ENCODE data around the gene FYN.
A peak's percentile ranks its signal among the peaks of the same experiment; 100 is the strongest.

FYN gene

GRCh38 chr6:111707773-111708172 is 165.5 kb downstream of the FYN start:
- Histone ChIP-seq H3K36me3 (peaks cover 7% of the 10 kb centered on the region), H3K27me3 (ENCODE audit: insufficient read depth, low read depth, severe bottlenecking) (no peaks in the 10 kb centered on the region), H3K4me3 (ENCODE audit: low read depth, low read length) (no peak overlapping the region), H3K27ac (no peak overlapping the region), H3K9me3 (ENCODE audit: severe bottlenecking) (no peaks in the 10 kb centered on the region)
- TF ChIP-seq CTCF (IDR thresholded peaks at IDR 0.05; ENCODE audit: low read depth, low read length): no peak
- DNase-seq: no peak

GRCh38 chr6:111706841-111707391 is 166.3 kb downstream of the FYN start:
- DNase-seq: peak; percentile 33
- H3K27ac ChIP-seq: no peak overlapping the region
- H3K36me3 ChIP-seq: peaks cover 5% of the 10 kb centered on the region; the same call in 1 of the 2 replicates

GRCh38 chr6:111703723-111704122 is 169.5 kb downstream of the FYN start:
- Histone ChIP-seq H3K27ac (no peak overlapping the region), H3K4me3 (ENCODE audit: low read depth, low read length) (no peak overlapping the region), H3K27me3 (ENCODE audit: insufficient read depth, low read depth, severe bottlenecking) (no peaks in the 10 kb centered on the region), H3K9me3 (ENCODE audit: severe bottlenecking) (no peaks in the 10 kb centered on the region), H3K36me3 (peaks cover 13% of the 10 kb centered on the region; the same call in 1 of the 2 replicates)
- no peak for TF ChIP-seq CTCF (IDR thresholded peaks at IDR 0.05; ENCODE audit: low read depth, low read length)
- no peak for DNase-seq

More at GRCh38 chr6:111706841-111707391, 166.3 kb downstream of the FYN start:
- no peak for TF ChIP-seq CTCF (IDR thresholded peaks at IDR 0.05; ENCODE audit: low read depth, low read length)
- no peak overlapping the region for H3K4me3 ChIP-seq (ENCODE audit: low read depth, low read length)
- no peaks in the 10 kb centered on the region for H3K9me3 ChIP-seq (ENCODE audit: severe bottlenecking)
- no peaks in the 10 kb centered on the region for H3K27me3 ChIP-seq (ENCODE audit: insufficient read depth, low read depth, severe bottlenecking)

DNA sequence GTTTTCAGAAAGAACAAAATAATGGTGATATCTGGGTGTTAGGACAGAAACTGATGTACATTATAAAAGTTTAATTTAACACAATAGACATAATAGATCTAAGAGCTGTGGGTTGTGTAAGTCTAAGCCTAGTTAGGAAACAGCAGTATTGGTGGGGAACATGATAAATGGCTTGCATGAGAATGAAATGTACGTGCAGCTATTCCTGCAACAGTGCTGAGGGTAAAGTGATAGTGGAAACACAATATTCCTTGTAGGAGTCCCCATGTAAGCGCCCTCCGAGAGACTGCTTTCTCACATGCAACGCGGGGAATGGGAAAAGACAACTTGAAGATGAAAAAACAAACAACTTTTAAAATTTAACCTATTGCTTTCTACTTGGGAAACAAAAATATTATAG is 171.0 kb downstream of the FYN start:
- no peaks in the 10 kb centered on the region for H3K27me3 ChIP-seq (ENCODE audit: insufficient read depth, low read depth, severe bottlenecking)
- no peak overlapping the region for H3K4me3 ChIP-seq (ENCODE audit: low read depth, low read length)
- no peak overlapping the region for H3K27ac ChIP-seq
- TF ChIP-seq CTCF (IDR thresholded peaks at IDR 0.05; ENCODE audit: low read depth, low read length): no peak
- no peak for DNase-seq
- H3K9me3 ChIP-seq (ENCODE audit: severe bottlenecking): no peaks in the 10 kb centered on the region
- H3K36me3 ChIP-seq: peaks cover 15% of the 10 kb centered on the region; the same call in 1 of the 2 replicates

DNA sequence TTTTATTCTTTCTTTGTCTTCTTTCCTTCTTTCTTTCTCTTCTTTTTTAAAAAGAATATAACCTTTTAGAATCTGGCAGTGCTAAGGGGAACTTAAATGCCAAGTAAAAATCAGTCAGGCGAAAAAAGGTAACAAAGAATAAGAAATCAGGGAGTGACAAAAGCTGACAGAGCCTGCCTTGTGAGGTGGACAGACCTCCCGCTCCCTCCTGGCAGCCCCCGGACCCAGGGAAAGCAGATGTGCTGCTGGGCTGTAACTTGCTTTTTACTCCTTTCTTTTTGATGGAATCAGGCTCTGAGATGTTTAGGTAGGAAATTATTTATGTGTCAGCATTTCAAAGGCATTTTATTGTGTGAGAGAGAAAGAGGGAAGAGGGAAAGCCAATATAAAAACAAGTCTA is 172.1 kb downstream of the FYN start:
- peaks cover 15% of the 10 kb centered on the region for H3K36me3 ChIP-seq

More for the DNA sequence above, 172.1 kb downstream of the FYN start:
- Histone ChIP-seq H3K4me3 (ENCODE audit: low read depth, low read length) (no peak overlapping the region), H3K9me3 (ENCODE audit: severe bottlenecking) (no peaks in the 10 kb centered on the region), H3K27me3 (ENCODE audit: insufficient read depth, low read depth, severe bottlenecking) (no peaks in the 10 kb centered on the region), H3K27ac (no peak overlapping the region)
- no peak for TF ChIP-seq CTCF (IDR thresholded peaks at IDR 0.05; ENCODE audit: low read depth, low read length)
- DNase-seq: no peak
